Stimulated activated CD4-positive, alpha-beta T cell treated with anti-CD3 and anti-CD28 coated beads, Interleukin-2, amount 100 ng/mL, for 4 hours (primary cell): ENCODE results near the gene BID.

ENCODE experiments used
- DNase-seq: peaks from one replicate; pipeline ENCODE4 v3.0.0-alpha.2; 2020; ENCODE audit warnings: low read depth

BID gene

DNA sequence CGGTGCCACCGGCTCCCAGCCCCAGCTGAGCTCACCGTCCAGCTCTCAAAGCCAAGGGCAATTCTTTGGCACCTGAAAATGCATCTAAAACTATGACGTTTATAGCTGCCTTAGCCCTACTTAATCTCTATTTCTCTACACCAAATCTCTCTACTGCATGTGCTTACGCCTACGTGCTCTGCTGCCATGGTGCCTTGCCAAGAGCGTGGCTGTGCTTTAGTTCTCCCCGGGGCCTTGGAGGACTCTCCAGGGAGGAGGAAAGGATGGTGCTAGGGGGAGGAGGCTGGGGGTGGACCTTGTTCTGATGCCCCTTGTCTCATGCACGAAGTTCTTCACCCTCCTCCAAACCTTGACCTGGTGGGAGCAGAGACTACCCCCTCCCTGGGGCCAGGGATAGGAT, 9.0 kb upstream of the BID start:
- DNase-seq, result no peak

DNA sequence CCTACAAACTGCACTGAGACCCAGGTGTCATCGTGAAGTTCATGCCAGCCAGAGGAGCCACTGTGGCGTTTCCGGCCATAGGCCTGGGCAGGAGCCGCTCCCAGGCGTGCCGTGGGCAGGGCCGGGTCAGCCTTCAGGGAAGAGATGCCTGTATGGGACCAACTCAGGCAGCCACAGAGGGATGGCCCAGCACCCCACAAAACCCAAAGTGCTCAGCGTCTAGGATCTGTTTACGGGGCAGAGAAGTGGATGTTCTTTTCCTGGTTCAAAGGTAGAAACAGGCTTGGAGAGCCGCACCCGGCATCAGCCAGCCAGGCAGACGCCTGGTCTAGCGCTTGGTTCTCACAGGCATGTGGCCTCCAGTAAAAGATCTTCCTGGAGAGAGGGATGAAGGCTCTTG, 8.4 kb upstream of the BID start:
- no peak for DNase-seq

DNA sequence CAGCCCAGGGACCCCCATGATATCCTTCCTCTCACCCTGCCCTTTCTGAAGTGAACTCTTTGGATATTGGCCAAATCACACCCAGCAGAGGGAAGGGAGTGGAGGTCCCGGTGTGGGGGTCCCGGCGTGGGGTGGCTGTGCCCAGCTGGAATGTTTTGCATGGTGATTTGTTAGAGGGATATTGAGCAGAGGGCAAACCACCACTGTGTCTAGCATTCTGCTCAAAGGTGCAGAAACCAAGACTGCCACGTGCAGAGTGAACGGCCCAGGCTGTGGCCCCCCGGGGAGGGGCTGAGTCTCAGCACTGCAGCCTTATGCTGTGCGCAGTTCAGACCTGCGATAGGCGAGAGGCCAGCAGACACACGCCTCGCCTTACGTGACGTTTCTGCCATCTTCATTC, 7.9 kb upstream of the BID start:
- no peak for DNase-seq

DNA sequence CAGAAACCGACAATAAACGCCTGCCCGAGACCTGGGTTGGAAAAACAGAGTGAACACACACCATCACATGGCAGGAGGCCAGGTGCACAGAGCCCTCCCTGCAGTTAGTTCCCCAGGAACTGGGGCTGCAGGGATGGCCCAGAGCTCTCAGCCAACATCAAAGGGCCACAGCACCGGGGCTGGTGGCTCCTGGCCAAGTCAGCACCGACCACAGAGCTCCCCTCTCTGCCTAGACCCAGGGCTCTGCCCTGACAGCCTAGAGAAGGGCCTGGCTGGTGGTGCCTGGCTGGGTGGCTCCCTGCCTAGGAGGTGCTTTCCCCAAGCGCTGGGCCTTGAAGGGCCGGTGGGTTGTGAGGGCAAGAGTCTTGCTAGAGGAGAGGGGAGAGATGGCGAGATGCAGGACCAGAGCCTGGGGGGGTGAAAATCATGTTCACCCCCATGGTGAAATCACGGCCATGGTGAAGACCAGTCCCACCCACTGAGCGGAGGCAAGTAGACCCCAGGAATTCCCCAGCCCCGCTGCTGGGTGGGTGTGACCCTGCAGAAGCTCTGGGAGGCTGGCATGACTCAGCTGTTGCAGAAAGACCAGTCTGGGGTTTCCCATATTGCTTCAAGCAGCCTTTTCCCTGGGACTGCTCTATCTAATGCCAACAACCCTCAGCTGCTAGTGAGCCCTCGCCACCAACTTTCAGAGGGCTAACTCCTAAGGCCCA, 7.2 kb upstream of the BID start:
- DNase-seq, result peak; percentile 56

DNA sequence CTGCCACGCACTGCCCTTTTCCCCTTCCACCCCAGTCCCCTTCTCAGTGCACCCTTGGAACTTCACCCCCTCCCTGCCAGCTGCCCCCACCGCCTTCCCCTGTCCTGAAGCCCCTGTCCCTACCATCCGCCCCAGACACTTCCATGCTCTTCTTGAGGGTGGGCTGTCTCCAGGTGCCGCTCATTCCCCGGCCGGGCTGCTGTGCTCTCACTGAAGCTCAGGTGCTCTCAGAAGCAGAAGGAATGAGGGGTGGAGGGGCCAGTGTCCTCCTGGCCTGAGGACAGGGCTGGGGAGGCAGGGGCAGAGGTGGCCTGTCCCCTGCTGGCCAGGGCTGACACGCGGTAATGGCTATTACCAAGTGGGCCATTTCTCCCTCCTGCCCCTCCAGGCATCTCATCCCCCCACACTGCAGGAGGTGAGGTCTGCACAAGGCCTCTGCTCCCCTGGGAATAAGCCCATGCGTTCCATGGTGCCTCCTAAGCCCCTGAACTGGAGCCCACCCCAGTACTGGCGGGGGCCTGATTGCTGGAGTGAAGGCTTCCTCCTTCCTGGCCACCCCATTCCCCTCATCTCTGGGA, 6.6 kb upstream of the BID start:
- DNase-seq, result no peak

DNA sequence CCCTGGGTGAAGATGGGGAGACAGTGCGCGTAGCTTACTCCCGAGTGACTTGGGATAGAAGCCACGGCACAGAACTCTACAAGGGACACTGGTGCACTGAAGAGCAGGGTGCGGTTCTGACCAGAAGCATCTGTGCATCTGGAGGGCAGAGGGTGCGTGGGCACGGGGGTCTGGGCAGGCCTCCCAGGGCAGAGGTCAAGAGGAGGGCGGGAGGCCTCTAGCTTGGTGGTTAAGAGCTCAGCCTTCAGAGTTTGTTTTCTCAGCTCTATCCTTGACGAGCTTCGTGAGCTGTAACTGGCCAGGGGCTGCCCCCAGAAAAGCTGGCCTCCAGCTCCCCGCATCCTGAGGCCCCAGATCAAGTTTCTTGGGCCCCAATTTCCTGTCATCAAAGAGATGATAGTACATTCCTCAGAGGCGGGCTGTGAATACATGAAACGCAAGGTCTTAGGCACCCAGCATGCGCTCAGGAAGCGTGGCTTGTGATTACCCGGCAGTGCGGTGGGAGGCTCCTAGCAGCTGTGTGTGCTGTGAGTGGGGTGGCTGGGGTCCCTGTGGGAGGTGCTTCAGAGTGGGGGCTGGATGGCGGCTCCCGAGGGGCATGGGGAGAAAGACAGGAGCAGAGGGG, 6.0 kb upstream of the BID start:
- DNase-seq, result no peak

DNA sequence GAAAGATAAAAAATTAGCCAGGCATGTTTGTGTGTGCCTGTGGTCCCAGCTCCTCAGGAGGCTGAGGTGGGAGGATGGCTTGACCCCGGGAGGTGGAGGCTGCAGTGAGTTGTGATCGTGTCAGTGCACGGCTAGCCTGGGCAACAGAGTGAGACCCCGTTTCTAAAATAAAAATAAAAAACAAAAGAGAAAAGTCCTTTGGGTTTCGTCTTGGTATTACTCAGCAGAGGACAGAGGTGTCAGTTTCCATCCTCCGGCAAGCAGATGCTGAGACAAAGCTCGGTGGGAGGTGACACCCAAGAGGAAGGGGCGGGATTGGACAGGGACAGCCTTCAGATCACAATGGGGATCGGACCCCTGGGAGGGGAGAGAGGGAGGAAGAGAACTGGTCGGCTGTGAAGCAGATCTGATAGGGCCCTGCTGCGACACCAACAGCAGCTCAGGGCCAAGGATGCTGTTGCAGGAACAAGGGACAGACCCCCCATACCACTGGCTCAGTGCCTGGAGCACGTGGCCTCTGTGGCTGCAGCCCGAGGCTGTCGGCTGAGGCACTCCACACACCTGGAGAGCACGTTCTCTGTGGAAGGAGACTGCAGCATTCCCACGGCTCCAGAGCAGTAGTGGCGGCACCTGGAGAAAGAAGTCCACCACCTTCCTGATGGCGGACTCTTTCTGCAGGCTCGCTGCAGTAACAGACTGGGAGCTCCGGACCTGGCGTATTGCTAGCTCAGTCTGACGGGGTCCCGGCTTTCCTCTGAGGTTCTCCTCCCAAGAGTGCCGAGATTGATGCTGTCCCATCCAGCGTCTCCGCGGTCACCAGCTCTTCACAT, 5.2 kb upstream of the BID start:
- no peak for DNase-seq

DNA sequence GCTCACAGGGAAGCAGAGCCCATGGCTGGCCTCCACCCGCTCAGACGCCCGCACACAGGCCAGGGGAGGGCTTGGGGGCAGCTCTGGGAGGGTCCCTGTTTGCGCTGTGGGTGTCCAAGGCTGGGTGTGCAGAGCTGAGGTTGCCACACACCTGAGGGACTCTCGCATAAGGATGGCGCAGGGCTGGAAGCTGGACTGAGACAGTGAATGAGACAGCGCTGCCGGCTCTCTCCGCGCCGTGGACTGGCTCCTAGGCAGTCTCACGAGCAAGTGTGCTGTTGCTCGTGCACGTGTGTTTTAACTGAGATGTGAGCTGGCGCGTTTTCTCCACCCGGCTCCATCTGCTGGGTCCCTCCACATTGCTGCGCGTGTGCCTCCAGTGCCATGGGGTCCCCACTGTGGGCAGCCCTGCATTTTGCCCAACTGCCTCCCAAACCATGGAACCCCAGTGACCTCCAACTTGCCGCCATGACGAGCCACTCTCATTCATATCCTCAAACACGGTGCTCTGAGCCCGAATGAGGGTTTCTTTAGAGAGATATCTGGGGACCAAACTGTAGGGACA, 4.2 kb upstream of the BID start:
- DNase-seq, result no peak

DNA sequence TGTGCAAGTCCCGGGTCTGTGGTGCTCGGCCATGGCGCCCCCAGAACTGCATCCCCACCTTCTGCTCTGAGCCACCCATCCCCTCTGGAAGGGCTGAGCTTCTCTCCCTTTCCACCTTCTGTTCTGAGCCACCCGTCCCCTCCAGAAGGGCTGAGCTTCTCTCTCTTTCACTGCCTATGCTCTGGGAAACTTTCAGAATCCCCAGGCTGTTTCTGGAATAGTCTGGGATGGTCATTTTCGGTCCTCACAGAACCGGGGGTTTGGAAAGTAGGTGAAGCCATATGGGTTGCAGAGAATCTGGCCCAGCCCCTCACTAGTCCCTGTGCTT, 3.4 kb upstream of the BID start:
- DNase-seq, result no peak

DNA sequence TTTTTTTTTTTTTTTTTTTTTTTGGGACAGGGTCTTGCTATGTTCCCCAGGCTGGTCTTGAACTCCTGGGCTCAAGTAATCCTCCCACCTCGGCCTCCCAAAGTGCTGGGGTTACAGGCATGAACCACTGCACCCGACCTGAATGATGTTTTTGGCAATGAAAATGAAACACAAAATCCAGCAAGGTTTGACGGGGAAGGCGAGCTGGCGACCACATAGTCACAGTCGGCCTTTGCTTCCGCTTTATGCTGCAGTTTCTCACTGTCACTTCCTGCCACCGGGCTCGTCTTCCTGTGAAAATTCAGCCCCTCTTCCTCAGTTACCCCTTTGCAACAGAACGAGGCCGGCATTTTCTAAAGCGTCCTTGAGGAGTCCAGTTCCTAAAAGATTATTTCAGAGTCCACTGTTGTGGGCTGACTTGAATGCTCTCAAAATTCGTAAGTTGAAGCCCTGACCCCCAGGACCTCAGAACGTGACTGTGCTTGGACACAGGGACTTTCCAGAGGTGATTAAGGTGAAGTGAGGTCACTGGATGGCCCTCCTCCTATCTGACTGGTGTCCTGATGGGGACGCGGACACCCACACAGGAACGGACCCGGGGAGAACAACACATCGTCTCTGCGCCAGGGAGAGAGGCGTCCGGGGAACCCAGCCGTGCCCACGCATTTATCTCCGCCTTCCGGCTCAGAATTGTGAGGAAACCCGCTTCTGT, 2.9 kb upstream of the BID start:
- DNase-seq, result no peak

DNA sequence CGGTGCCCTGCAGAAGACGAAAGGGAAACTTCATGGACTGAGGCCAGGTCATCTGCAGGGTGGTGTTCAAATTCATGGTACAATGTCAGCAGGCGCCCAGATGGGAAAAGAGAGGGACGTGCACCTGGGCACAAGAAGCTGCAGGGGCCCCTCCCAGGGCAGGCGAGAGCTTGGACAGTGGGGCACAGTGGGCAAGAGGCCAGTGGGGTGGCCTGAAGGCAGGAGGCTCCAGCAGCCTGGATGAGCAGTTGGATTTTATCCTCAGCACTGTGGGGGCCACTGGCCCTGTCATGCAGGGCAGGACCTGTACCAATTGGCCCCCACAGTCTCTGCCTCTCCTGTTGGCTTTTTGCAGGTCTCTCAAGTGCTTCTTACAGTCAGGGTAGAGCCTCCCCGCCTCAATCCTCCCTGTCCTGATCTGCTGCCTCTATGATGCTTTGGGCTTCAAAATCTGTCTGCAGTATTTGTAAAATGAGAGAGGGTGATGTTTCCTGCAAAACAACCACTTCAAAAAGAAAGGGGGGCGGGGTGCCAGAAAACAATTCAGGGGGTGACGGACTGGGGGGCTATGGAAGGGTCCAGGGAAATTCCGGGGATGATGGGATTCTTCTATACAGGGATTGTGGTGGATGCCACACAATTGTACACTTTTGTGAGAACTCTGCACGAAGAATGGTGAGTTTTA, 1.7 kb upstream of the BID start:
- no peak for DNase-seq

DNA sequence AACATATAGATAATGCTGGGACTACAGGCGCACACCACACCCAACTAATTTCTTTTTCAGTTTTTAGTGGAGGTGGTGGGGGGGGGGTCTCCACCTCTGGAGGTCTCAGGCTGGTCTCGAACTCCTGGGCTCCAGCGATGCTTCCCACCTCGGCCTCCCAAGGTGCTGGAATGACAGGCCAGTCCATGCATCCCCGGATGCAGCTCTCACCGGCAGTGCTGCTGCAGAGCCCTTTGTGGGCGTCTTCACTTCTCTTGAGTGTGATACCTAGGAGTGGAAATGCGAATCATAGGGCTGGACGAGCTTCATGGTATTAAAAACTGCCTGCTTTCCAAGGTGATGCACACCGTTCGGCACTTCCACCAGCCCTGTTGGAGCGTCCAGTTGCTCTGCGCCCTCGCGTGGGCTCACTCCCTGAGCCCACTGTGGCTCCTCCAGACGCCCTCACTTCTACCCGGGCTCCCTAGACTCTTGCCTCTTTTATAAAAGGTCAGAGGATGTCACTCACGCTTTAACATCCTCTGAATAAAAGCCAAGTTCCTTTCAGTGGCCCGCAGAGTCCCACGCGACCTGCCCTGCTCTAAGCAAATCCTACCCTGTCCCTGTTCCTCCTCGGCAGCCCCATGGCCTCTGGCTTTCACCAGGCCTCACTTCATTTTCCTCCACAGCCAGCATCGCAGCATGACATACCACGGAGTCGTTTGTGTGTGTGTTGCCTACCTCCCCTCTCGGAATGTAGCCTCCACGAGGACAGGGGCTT, 837 bp upstream of the BID start:
- DNase-seq, result no peak

DNA sequence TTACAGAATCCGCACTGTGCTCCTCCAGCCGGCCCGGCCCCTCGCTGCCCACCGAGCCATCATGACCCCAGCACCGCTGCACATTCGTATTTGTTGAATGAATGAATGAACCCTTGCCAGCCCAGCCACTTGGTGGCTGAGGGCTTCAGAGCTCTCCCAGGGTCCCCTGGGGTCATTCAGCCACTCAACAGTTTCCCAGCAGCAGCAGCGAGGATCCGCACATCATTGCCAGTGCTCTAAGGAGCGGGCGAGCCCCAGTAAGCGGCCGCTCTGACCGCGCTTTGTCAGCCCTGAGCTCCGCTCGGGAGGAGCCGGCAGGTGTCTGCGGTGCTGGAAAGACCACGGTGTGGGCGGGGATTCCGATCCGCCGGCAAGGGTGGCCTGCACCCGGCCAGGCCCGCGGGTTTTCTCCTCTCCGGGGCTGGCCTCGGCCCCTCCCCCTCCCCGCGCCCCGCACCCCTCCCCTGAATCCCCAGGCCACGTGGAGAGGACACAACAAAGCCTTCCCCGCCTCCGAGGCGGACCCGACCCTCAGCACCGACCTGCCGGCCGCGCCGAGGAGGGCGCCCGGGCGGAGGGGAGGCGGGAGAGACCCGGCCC, 563 bp downstream of the BID start:
- DNase-seq, result peak; percentile 52

DNA sequence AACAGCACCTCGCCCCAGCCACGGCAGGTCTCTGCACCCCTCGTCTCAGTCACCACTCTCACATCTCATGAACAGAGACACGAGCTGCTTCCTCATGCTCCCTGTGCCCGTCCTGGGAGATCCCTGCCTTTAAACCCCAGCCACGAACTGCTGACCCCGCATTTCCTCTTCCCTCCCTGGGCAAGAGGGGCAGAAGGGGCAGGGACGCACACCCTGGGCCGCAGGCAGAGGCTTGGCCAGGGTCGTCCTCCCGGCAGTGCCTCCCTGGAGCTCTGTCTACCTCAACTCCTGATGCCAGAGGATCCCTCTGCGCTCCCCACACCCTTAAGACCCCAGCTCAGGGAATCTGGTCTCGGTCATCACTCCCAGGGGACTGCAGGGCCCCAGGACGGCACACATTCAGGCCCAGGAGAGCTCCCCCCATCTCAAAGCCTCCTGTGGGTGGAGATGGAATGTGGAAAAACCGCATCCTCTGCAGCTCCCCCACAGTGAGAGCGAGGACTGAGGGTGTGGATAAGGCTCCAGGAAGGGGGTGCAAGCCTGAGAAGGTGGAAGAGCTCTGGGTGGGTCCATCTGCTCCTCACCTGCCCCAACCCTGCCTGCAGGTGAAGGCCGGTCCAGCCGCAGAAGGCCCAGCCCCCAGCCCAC, 1.2 kb downstream of the BID start:
- no peak for DNase-seq

DNA sequence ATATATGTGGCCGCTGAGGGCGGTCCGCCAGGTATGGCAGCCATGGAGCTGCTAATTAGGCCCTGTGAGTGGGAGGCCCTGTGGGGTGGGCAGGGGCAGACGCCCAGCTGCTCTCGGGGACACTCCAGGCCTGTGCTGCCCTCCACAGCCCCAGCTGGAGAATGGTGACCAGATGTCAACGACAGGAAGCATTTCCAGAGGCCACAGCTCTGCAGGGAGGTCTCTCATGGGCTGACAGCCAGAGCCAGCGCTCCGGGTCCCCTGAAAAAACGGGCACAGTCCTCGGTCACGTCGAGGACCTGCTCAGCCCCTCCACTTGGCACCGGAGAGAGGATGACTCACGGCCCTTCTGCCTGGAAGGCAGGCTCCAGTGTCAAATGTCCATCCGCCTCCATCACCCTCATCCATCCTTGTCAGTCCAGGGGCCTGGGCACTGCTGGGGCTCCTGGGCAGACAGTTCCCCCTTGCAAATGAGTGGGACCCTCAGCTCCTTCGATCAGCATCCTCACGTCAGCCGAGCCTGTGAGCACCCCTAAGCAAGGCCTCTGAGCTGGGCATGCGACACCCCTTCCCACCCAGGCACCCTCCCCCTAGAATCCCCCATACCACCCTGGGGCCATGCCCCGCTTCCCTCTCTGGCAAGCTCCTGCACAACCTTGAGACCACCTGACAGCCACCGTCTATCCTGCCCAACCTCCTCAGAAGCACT, 1.9 kb downstream of the BID start:
- DNase-seq, result no peak

DNA sequence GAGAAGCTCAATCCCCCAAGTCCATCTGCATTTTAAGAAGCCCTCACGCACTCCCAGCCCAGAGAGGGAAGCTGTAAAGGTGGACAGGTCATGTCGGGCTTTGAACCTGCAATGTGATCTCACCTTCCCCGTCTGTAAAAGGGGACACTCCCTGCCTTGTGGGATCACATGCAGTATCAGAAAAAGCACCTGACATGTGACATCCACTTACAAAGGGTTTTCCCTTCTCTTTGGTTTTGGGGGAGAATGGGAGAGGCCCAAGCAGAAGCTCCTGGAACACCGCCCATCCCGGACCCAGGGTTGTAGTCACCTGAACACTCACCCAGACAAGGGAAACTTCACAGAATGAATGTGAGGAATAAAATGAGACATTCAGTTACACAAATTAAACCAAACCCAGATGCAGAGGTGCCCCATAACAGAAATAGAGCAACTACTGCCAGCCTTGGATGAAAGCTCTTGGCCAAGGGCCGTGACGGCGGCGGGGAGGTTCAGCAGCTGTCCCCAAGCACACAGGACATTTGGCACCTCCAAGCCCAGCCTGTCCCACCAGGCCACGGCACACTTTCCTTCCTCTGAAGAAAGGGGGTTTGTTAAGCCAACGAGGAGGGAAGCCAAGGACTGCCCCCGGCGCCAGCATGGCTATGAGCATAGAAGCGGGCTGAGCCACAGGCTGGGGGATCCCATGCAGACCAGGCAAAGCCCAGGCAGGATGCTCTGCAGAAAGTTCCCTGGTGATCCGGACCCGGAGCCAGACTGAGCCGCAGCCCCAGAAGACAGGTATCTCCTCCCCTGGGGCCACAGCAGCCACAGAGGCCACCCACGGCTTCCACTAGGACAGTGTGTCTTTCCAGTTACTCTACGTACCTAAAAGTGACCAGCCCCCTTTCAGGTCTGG, 3.8 kb downstream of the BID start:
- DNase-seq, result no peak

DNA sequence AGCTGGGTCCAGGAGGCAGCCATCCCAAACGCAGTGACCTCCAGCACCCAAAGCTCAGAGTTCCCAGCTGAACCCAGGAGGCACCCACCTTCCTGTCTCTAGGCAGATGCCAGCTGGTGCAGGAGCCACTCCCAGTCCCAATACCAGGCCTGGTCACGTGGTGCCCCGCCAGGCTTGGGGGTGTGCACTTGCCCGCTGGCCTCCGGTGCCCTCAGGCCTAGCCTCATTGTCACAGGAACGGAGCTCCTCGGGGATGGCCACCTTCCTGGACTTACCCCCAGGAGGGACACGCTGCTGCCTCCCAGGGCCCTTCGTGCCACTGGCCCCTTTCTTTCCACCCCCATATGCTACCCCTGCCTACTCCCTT, 4.6 kb downstream of the BID start:
- no peak for DNase-seq
